Subcutaneous abdominal adipose tissue (tissue), 5 donors: ENCODE results near the gene HEBP1.

Experiments
- H3K27ac ChIP-seq: one replicate; pipeline ENCODE4 v1.7.0; 2013; ENCODE audit warnings: low read depth, mild to moderate bottlenecking, inconsistent platforms, low read length, moderate library complexity
- H3K27me3 ChIP-seq, 5 donors: one replicate each; pipeline ENCODE4 v1.7.0; 2013; ENCODE audit warnings: low read length in 5 of 5, inconsistent platforms in 1 of 5; ENCODE audit not compliant: control insufficient read depth in 5 of 5, insufficient read depth in 4 of 5
- H3K36me3 ChIP-seq, 5 donors: one replicate each; pipeline ENCODE4 v1.7.0; 2013; ENCODE audit warnings: low read length in 5 of 5; ENCODE audit not compliant: control insufficient read depth in 5 of 5, insufficient read depth in 5 of 5
- H3K4me1 ChIP-seq, 5 donors: one replicate each; pipeline ENCODE4 v1.7.0; 2013; ENCODE audit warnings: low read length in 5 of 5, mild to moderate bottlenecking in 3 of 5, moderate library complexity in 1 of 5; ENCODE audit not compliant: control insufficient read depth in 5 of 5, insufficient read depth in 5 of 5
- H3K4me3 ChIP-seq, 5 donors: one replicate each; pipeline ENCODE4 v1.7.0; 2013; ENCODE audit warnings: low read length in 5 of 5, low read depth in 1 of 5
- H3K9ac ChIP-seq, 5 donors: one replicate each; pipeline ENCODE4 v1.7.0; 2013; ENCODE audit warnings: low read length in 5 of 5, mild to moderate bottlenecking in 4 of 5, moderate library complexity in 3 of 5
- H3K9me3 ChIP-seq, 5 donors: one replicate each; pipeline ENCODE4 v1.7.0; 2013; ENCODE audit warnings: low read length in 5 of 5; ENCODE audit not compliant: control insufficient read depth in 5 of 5
- donor health status: healthy.
- donor health status: healthy.
- donor health status: healthy.
- donor health status: healthy.
- donor health status: healthy.

Gene HEBP1, protein sequence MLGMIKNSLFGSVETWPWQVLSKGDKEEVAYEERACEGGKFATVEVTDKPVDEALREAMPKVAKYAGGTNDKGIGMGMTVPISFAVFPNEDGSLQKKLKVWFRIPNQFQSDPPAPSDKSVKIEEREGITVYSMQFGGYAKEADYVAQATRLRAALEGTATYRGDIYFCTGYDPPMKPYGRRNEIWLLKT

DNA sequence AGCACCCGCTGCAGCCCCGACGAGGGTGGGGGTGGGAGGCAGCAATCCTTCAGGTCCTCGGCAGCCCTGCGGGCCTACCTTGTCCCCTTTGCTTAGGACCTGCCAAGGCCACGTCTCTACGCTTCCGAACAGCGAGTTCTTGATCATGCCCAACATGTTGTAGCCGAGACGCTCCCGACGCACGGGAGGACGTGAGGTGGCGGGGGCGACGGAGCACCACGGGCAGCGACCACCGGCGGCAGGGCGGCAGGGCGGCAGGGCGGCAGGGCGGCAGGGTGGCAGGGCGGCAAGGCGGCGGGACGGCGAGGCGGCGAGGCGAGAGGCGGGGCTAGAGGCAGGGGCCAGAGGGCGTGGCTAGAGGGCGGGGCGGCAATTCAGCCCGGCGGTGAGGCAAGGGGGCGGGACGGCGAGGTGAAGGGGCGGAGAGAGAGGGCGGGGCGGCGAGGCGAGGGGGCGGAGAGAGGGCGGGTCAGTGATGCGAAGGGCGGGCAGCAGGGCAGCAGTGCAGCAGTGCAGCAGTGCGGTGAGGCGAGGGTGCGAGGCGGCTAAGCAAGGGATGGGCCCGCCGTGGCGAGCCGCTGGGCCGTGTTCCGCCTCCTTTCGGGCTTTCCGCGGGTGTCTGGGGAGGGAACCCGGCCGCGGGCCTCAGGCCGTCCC, at the start of gene HEBP1:
HEBP1 (minus strand) TSS at position 307 of the 657 bp plus-strand sequence; CDS start at position 156, 151 bp downstream.
- peak within 1 kb of the TSS; percentile 90 for H3K27ac ChIP-seq
- H3K4me3 ChIP-seq: peak within 1 kb of the TSS; percentile 89 to 99 (median 97)
- H3K27me3 ChIP-seq: no peaks in the 10 kb centered on the region
- H3K9ac ChIP-seq: peak within 1 kb of the TSS; percentile 82 to 96 (median 92)
- H3K4me1 ChIP-seq: peaks cover 2 to 69% (median 49%) of the 10 kb centered on the region in 5 donors
- no peaks in the 10 kb centered on the region for H3K36me3 ChIP-seq
- H3K9me3 ChIP-seq: no peaks in the 10 kb centered on the region

- Histone ChIP-seq H3K36me3 (no peaks in the 10 kb centered on the region), H3K27ac (no peak overlapping the region), H3K27me3 (no peaks in the 10 kb centered on the region), H3K4me3 (no peak overlapping the region), H3K9me3 (no peaks in the 10 kb centered on the region), H3K9ac (no peak overlapping the region), H3K4me1 (peaks cover 2 to 24% (median 7%) of the 10 kb centered on the region in 5 donors)
These were observed 49.8 kb upstream of the HEBP1 start for GRCh38 chr12:13049816-13050215.

- no peaks in the 10 kb centered on the region for H3K9me3 ChIP-seq
- no peak overlapping the region for H3K4me3 ChIP-seq
- no peaks in the 10 kb centered on the region for H3K27me3 ChIP-seq
- no peak overlapping the region for H3K9ac ChIP-seq
- H3K27ac ChIP-seq: no peak overlapping the region
- no peaks in the 10 kb centered on the region for H3K36me3 ChIP-seq
- peaks cover 3 to 27% (median 17%) of the 10 kb centered on the region in 5 donors for H3K4me1 ChIP-seq
These were observed 46.9 kb upstream of the HEBP1 start for GRCh38 chr12:13046964-13047363.

- Histone ChIP-seq H3K4me3 (no peak overlapping the region), H3K9ac (no peak overlapping the region), H3K9me3 (no peaks in the 10 kb centered on the region), H3K4me1 (peaks cover 3 to 27% (median 17%) of the 10 kb centered on the region in 5 donors), H3K27me3 (no peaks in the 10 kb centered on the region), H3K36me3 (no peaks in the 10 kb centered on the region), H3K27ac (no peak overlapping the region)
These were observed 45.8 kb upstream of the HEBP1 start for GRCh38 chr12:13045816-13046215.

DNA sequence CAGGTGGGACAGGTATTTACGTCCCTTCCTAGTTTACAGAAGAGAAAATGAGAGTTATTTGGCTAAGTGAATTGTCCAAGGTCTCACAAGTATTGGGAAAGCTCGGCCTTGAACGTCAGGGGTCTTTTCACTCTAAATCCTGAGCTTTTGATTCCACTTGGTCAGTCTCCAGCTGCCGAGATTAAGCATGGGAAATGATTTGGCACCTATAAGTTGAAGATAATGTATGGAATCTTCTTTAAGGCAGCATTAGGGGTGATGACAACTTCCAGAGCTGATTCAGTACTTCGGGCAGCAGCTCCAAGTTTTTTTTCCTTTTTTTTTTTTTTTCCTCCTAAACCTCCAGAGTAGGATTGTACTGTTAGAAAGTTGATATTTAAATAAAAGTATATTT, 44.8 kb upstream of the HEBP1 start:
- no peaks in the 10 kb centered on the region for H3K36me3 ChIP-seq
- no peak overlapping the region for H3K27ac ChIP-seq
- no peaks in the 10 kb centered on the region for H3K27me3 ChIP-seq
- peak overlapping the region; percentile 19 to 92 (median 82) for H3K9ac ChIP-seq
- H3K4me3 ChIP-seq: peak overlapping the region; percentile 65 to 99 (median 93)
- peaks cover 3 to 22% (median 11%) of the 10 kb centered on the region in 5 donors for H3K4me1 ChIP-seq
- H3K9me3 ChIP-seq: no peaks in the 10 kb centered on the region

DNA sequence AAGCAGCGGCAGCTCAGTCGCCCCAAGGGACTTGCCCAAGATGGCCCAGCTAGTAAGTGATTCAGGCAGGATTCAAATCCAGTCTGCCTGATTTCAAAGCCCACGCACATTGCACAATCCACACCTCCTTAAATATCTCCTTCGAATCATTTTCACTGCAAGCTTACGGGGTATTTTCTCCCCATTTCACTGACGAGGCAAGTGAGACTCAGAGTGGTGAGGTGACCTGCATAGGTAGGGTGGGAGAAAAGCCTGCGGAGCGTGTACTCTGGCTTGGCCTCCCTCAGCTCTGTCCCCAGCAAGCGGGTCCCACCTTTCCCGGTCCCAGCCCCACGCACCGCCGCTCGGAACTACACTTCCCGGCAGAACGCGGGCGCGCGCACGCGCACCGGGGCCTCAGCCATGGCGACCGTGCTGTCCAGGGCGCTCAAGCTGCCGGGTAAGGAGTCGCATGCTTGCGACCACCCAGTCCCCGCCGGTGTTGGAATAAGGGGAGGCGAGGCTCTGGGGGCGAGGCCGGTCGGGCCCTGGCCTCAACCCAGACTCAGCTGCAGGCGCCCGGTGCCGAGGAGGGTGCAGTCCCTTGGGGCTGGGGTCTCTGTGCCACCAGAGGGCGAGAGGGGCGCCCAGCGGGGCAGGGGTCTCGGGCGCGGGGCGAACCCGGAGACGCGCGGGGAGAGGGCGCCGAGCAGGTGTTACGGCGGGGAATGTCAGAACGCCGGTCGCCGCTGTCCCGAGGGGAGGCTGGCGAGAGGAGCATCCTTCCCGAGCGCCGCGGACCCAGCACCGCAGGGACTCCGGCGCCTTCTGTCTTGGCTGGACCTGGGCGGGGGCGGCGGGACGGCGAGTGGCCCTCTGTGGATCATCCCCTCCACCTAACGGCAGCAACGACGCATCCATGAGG, 44.2 kb upstream of the HEBP1 start, which contains the start of gene FAM234B:
FAM234B (plus strand) TSS at position 380 of the 904 bp plus-strand sequence; CDS start at position 403, 23 bp downstream.
- Histone ChIP-seq H3K36me3 (no peaks in the 10 kb centered on the region), H3K9me3 (no peaks in the 10 kb centered on the region), H3K4me3 (peak within 1 kb of the TSS; percentile 81 to 99 (median 93)), H3K27me3 (no peaks in the 10 kb centered on the region), H3K4me1 (peaks cover 3 to 20% (median 11%) of the 10 kb centered on the region in 5 donors), H3K27ac (peak within 1 kb of the TSS; percentile 54), H3K9ac (peak within 1 kb of the TSS; percentile 19 to 92 (median 82))

- Histone ChIP-seq H3K9me3 (no peaks in the 10 kb centered on the region), H3K9ac (no peak overlapping the region), H3K36me3 (no peaks in the 10 kb centered on the region), H3K4me1 (peaks cover 3 to 20% (median 11%) of the 10 kb centered on the region in 5 donors), H3K27ac (no peak overlapping the region), H3K4me3 (no peak overlapping the region), H3K27me3 (no peaks in the 10 kb centered on the region)
These were observed 42.7 kb upstream of the HEBP1 start for GRCh38 chr12:13042666-13043230.

- Histone ChIP-seq H3K9me3 (no peaks in the 10 kb centered on the region), H3K9ac (no peak overlapping the region), H3K4me1 (peaks cover 3 to 20% (median 11%) of the 10 kb centered on the region in 5 donors), H3K27me3 (no peaks in the 10 kb centered on the region), H3K27ac (no peak overlapping the region), H3K4me3 (no peak overlapping the region), H3K36me3 (no peaks in the 10 kb centered on the region)
These were observed 41.2 kb upstream of the HEBP1 start for GRCh38 chr12:13041224-13041623.

GRCh38 chr12:13039328-13039956, 39.4 kb upstream of the HEBP1 start:
- no peak overlapping the region for H3K9ac ChIP-seq

More at GRCh38 chr12:13039328-13039956, 39.4 kb upstream of the HEBP1 start:
- H3K9me3 ChIP-seq: no peaks in the 10 kb centered on the region
- H3K36me3 ChIP-seq: no peaks in the 10 kb centered on the region
- H3K4me3 ChIP-seq: no peak overlapping the region
- no peaks in the 10 kb centered on the region for H3K27me3 ChIP-seq
- peaks cover 0 to 9% (median 5%) of the 10 kb centered on the region in 5 donors for H3K4me1 ChIP-seq
- H3K27ac ChIP-seq: no peak overlapping the region
